Tibial nerve (tissue), 3 donors: Measurements from ENCODE around the gene G3BP2.

Experiments used
- CTCF ChIP-seq, 5 experiments: fragments of 200-600 bp in 3 of 5; fragments of 450-650 bp in 2 of 5; sonication (generic) in 3 of 5; IDR thresholded peaks; one replicate each; pipeline ENCODE4 v1.5.1; 2016 to 2019; ENCODE audit warnings: antibody characterized with exemption in 5 of 5, mild to moderate bottlenecking in 3 of 5, moderate library complexity in 2 of 5
- POLR2A ChIP-seq, 2 donors: fragments of 450-650 bp; IDR thresholded peaks; one replicate each; pipeline ENCODE4 v1.6.1; 2017; ENCODE audit warnings: antibody characterized with exemption in 2 of 2, mild to moderate bottlenecking in 2 of 2, moderate library complexity in 2 of 2

- TF ChIP-seq CTCF (IDR thresholded peaks at IDR 0.05) = no peak
- TF ChIP-seq POLR2A (IDR thresholded peaks at IDR 0.05) = no peak
Measured at GRCh38 chr4:75678965-75679364, 5.8 kb upstream of the G3BP2 start.
